Lower leg skin (tissue), 4 donors: Measurements from ENCODE around the gene FERMT3. TPM values are rescaled to one million over a fixed set of nuclear protein-coding genes. Genes with fewer than 3 reads are reported as not detected.
A peak's percentile ranks its signal among the peaks of the same experiment; 100 is the strongest.
"Not testable (repeated sequence)": the region's sequence is repeated elsewhere in the genome, so short reads cannot be mapped to it uniquely, and the experiment has no call there.

ENCODE experiments used
- DNase-seq, 2 donors: peaks; one replicate each; pipeline ENCODE4 v3.0.0-alpha.2; 2019; ENCODE audit warnings: low spot score in 2 of 2
- H3K4me3 ChIP-seq: fragments of 200-600 bp; sonication (generic); 2 replicates; pipeline ENCODE4 v1.5.1; 2017; ENCODE audit warnings: mild to moderate bottlenecking, low read depth; ENCODE audit not compliant: poor library complexity, severe bottlenecking
- POLR2A ChIP-seq, 2 donors: fragments of 450-650 bp; IDR thresholded peaks; one replicate each; pipeline ENCODE4 v1.6.1; 2016 to 2017; ENCODE audit warnings: antibody characterized with exemption in 2 of 2, mild to moderate bottlenecking in 1 of 2, moderate library complexity in 1 of 2
- WGBS, 2 donors: methylation state at CpG; one replicate each; pipeline ENCODE4 v1.1.5; 2018; 5-methylcytosine and 5-hydroxymethylcytosine counted together
- intact Hi-C: fragments of 100-400 bp; cut with DNase I; formaldehyde crosslinking; loops from one replicate; pipeline ENCODE4 v1.15.0; 2023; ENCODE audit warnings: low total_unique reads
- total RNA-seq, 4 donors: library from RNA; depleted of rRNA; stranded (reverse); fragments of >200 nt; gene quantifications; one replicate each; pipeline ENCODE4 v1.1.0, GENCODE V29; 2016
- TF ChIP-seq, protein P1 (sequence below), 3 donors: fragments of 450-650 bp; IDR thresholded peaks; one replicate each; pipeline ENCODE4 v1.5.1; 2016; ENCODE audit warnings: antibody characterized with exemption in 3 of 3, mild to moderate bottlenecking in 3 of 3, moderate library complexity in 2 of 3

The FERMT3 gene
- total RNA-seq, result 10 to 100 TPM in 2 of 4 donors, 1 to 10 TPM in 2; 5.1 to 10.5 (median 8.9) TPM

- 77% methylated on average over 14 to 27 of the region's 27 CpGs for WGBS, 2 donors
- DNase-seq, result peak; percentile 68 to 92
- intact Hi-C loops, result loop anchor here (5.0 kb wide), 2 partner anchors 96 to 731 kb away; partner anchors contain the start of genes CATSPERZ and GPHA2
- peak within 1 kb of the TSS; percentile 20 for H3K4me3 ChIP-seq
- TF ChIP-seq, protein P1, sequence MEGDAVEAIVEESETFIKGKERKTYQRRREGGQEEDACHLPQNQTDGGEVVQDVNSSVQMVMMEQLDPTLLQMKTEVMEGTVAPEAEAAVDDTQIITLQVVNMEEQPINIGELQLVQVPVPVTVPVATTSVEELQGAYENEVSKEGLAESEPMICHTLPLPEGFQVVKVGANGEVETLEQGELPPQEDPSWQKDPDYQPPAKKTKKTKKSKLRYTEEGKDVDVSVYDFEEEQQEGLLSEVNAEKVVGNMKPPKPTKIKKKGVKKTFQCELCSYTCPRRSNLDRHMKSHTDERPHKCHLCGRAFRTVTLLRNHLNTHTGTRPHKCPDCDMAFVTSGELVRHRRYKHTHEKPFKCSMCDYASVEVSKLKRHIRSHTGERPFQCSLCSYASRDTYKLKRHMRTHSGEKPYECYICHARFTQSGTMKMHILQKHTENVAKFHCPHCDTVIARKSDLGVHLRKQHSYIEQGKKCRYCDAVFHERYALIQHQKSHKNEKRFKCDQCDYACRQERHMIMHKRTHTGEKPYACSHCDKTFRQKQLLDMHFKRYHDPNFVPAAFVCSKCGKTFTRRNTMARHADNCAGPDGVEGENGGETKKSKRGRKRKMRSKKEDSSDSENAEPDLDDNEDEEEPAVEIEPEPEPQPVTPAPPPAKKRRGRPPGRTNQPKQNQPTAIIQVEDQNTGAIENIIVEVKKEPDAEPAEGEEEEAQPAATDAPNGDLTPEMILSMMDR (IDR thresholded peaks at IDR 0.05), result no peak
- TF ChIP-seq POLR2A (IDR thresholded peaks at IDR 0.05), result no peak
These were observed at the start of gene FERMT3 for GRCh38 chr11:64206457-64207255. Gene FERMT3, plus strand, starts transcription at chr11:64206721. Its CDS starts 644 bp downstream, at chr11:64207365.

DNA sequence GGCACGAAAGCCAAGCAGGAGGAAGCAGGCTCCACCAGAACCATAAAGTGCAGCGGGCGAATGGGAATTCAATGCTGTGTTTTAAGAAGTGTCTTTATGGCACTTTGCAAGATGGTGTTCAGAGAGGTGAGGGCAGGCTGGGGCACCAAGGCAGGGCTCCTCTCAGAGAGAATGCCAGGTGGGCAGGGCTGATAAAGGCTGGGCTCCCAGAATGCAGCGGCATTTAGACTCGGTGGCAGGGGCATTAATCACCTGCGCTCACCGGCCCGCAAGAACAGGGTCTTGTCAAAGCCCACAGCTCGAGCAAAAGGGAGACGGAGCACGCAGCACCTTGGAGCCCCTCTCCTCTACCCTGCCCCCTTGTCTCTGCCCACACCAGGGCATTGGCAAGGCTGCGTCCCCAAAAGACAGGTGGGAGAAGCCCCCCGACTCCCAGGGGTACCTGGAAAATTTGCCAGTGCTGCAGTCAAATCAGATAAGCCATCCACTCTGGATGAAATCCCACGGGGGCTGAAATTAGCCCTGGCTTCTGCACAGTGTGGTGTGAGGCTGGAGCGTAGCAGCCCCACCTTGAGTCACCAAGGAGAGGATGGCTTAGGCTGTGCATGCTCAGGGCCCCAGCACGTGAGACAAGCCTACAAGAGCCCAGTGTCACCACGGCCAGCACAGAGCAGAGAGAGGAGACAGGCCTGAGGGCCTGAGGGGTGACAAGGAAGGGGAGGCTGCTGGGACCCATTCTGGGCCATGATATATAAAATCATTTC, 48.7 kb upstream of the FERMT3 start:
- DNase-seq, result no peak
- TF ChIP-seq POLR2A (IDR thresholded peaks at IDR 0.05), result no peak
- TF ChIP-seq, protein P1 (IDR thresholded peaks at IDR 0.05), result no peak
- no peak overlapping the region for H3K4me3 ChIP-seq
- WGBS, 2 donors, result 89 to 91% methylated on average over 17 of the region's 17 CpGs
- intact Hi-C loops, result no loop called here

- TF ChIP-seq, protein P1 (IDR thresholded peaks at IDR 0.05), result no peak
- TF ChIP-seq POLR2A (IDR thresholded peaks at IDR 0.05), result no peak
- H3K4me3 ChIP-seq, result no peak overlapping the region
- 95 to 97% methylated on average over 10 of the region's 10 CpGs for WGBS, 2 donors
- DNase-seq, result no peak
- intact Hi-C loops, result no loop called here
These were observed 45.5 kb upstream of the FERMT3 start for GRCh38 chr11:64161037-64161436.

DNA sequence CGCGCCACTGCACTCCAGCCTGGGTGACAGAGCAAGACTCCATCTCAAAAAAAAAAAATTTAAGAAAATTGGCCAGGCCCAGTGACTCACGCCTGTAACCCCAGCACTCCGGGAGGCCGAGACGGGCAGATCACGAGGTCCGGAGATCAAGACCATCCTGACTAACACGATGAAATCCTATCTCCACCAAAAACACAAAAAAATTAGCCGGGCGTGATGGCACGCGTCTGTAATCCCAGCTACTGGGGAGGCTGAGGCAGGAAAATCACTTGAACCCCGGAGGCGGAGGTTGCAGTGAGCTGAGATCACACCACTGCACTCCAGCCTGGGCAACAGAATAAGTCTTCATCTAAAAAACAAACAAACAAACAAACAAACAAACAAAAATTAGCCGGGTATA, 43.8 kb upstream of the FERMT3 start:
- H3K4me3 ChIP-seq, DNase-seq, intact Hi-C loops: not testable (repeated sequence)
- 91 to 92% methylated on average over 16 of the region's 16 CpGs for WGBS, 2 donors

DNA sequence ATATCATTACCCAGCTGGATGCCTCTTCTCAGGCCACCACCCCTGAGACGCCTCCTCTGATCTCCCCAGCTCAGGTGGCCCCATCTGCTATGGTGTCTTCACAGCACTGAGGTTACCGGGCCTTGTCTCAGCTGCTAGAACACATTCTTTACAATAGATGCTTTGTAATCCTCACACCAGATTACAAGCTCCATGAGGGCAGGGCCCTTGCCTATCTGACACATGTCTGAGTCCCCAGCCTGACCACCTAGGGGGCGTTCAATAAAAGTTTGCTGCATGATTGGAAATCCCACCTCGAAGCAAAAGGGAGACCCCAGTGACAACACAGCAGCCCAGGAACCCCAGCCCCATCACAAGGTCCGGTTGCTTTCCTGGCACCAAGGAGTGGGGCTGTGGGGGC, 42.6 kb upstream of the FERMT3 start:
- 87 to 88% methylated on average over 5 of the region's 5 CpGs for WGBS, 2 donors
- H3K4me3 ChIP-seq, result no peak overlapping the region
- TF ChIP-seq, protein P1 (IDR thresholded peaks at IDR 0.05), result no peak
- TF ChIP-seq POLR2A (IDR thresholded peaks at IDR 0.05), result no peak
- intact Hi-C loops, result no loop called here
- DNase-seq, result no peak
